Epithelial cell of esophagus (primary cell): ENCODE data around the gene FBXW9.

Experiments
- DNase-seq: peaks from one replicate; pipeline ENCODE4 v3.0.0; 2010; ENCODE audit warnings: low read depth
- H3K4me3 ChIP-seq: 2 replicates; pipeline ENCODE4 v1.5.1; 2011; ENCODE audit warnings: mild to moderate bottlenecking, low read length, control low read depth
- CTCF ChIP-seq: IDR thresholded peaks from 2 replicates; pipeline ENCODE4 v1.5.1; 2011; ENCODE audit warnings: low read depth, mild to moderate bottlenecking, low read length, control low read depth, inconsistent platforms; ENCODE audit not compliant: insufficient read depth; ENCODE audit errors: missing control alignments

FBXW9 gene

GRCh38 chr19:12639901-12640613 is 56.4 kb downstream of the FBXW9 start:
- DNase-seq, result peak; percentile 74
- no peak overlapping the region for H3K4me3 ChIP-seq
- peak; percentile 71 for TF ChIP-seq CTCF
